HepG2 (cell line): ENCODE results near the gene LIMK2. TPM values are rescaled to one million over a fixed set of nuclear protein-coding genes. Genes with fewer than 3 reads are reported as not detected.

Source experiments
- ATAC-seq: fragments of 200-7000 bp; cut with Tn5 transposase; 3 replicates; pipeline ENCODE4 v1.9.1; 2020; ENCODE audit warnings: mild to moderate bottlenecking, moderate library complexity
- BruUV-seq: library from RNA; stranded (reverse); fragments of 400-500 nt; replicated peaks from 2 replicates; lab custom pipeline; 2021; lab: Mats Ljungman, UMichigan
- CTCF ChIA-PET: fragments of 300-600 bp; formaldehyde crosslinking; extraction: SDS; loops from one replicate; lab custom pipeline; 2021; ENCODE audit warnings: low total read pairs, inconsistent platforms, low intra/inter-chr PET ratio; lab: Yijun Ruan, JAX
- POLR2A ChIA-PET: fragments of 350-600 bp; sonication (Branson Sonifier 250); formaldehyde crosslinking; loops from one replicate; lab custom pipeline; 2020; ENCODE audit warnings: antibody characterized with exemption, inconsistent platforms; lab: Yijun Ruan, JAX
- DNase-seq: peaks from one replicate; pipeline ENCODE4 v3.0.0-alpha.2; 2015; ENCODE audit warnings: low spot score
- FAIRE-seq: peaks from 3 replicates; lab custom pipeline; 2011; peaks lifted over from hg19 to GRCh38; lab: Jason Lieb, UNC
- H2AFZ ChIP-seq: one replicate; pipeline ENCODE4 v1.6.1; 2011; ENCODE audit warnings: low read length, inconsistent platforms
- H3K27ac ChIP-seq: fragments of 300-600 bp; 3 replicates; pipeline ENCODE4 v1.8.0; 2011; ENCODE audit warnings: mixed run types, mild to moderate bottlenecking, mixed read lengths, low read length, inconsistent platforms; ENCODE audit not compliant: insufficient read depth; ENCODE audit errors: extremely low read length
- H3K27me3 ChIP-seq, 2 experiments: fragments of 200-600 bp in 1 of 2; 2 replicates in 1 of 2; 3 replicates in 1 of 2; pipeline versions ENCODE4 v1.6.0 to v1.8.0; 2011; ENCODE audit warnings: low read length in 2 of 2, mild to moderate bottlenecking in 2 of 2, moderate library complexity in 2 of 2, inconsistent platforms in 1 of 2; ENCODE audit not compliant: insufficient read depth in 2 of 2, control insufficient read depth in 1 of 2
- H3K36me3 ChIP-seq, 2 experiments: fragments of 200-600 bp in 1 of 2; replicated peaks in 1 of 2; 2 replicates in 1 of 2; 3 replicates in 1 of 2; pipeline versions ENCODE4 v1.5.1 to v1.8.0; 2011; ENCODE audit warnings: low read length in 2 of 2, inconsistent platforms in 1 of 2; ENCODE audit not compliant: insufficient read depth in 2 of 2, control insufficient read depth in 1 of 2
- H3K4me1 ChIP-seq: 2 replicates; pipeline ENCODE4 v1.5.1; 2012; ENCODE audit warnings: low read length, inconsistent platforms; ENCODE audit not compliant: insufficient read depth
- H3K4me2 ChIP-seq: 2 replicates; pipeline ENCODE4 v1.6.0; 2011; ENCODE audit warnings: low read depth, low read length, inconsistent platforms
- H3K4me3 ChIP-seq, 3 experiments: fragments of 200-600 bp in 1 of 3; sonication (generic), shearing (Covaris generic) in 1 of 3; replicated peaks in 1 of 3; 2 replicates each; pipeline ENCODE4 v1.5.1; 2011 to 2016; ENCODE audit warnings: low read length in 3 of 3, inconsistent platforms in 2 of 3, low read depth in 2 of 3, mild to moderate bottlenecking in 2 of 3, control low read depth in 1 of 3, mixed read lengths in 1 of 3; ENCODE audit not compliant: insufficient read depth in 1 of 3
- H3K79me2 ChIP-seq: one replicate; pipeline ENCODE4 v1.6.1; 2011; ENCODE audit warnings: low read length, inconsistent platforms; ENCODE audit not compliant: insufficient read depth
- H3K9ac ChIP-seq: 2 replicates; pipeline ENCODE4 v1.6.0; 2011; ENCODE audit warnings: mild to moderate bottlenecking, low read depth, low read length, inconsistent platforms; ENCODE audit not compliant: insufficient read depth
- H3K9me3 ChIP-seq: 2 replicates; pipeline ENCODE4 v1.5.1; 2012; ENCODE audit warnings: mild to moderate bottlenecking, low read length
- H4K20me1 ChIP-seq: 2 replicates; pipeline ENCODE4 v1.6.0; 2011; ENCODE audit warnings: inconsistent platforms, mild to moderate bottlenecking, low read length, moderate library complexity; ENCODE audit not compliant: insufficient read depth
- ATF7-NPFF ChIP-seq: sonication (generic); formaldehyde crosslinking; IDR thresholded peaks from 2 replicates; pipeline ENCODE4 v1.8.1; 2023; ENCODE audit warnings: mild to moderate bottlenecking, low read depth, missing genetic modification reagents, moderate library complexity
- RBM39 ChIP-seq: fragments of 200-400 bp; formaldehyde crosslinking; IDR thresholded peaks from one replicate; pipeline ENCODE4 v1.6.1; 2018; ENCODE audit warnings: antibody characterized with exemption, mild to moderate bottlenecking, low read depth, low read length; ENCODE audit not compliant: poor library complexity, severe bottlenecking
- RXRB ChIP-seq: IDR thresholded peaks from 2 replicates; pipeline ENCODE4 v1.6.1; 2016; ENCODE audit warnings: borderline replicate concordance, missing genetic modification reagents, missing compliant biosample characterization
- U2AF1 ChIP-seq: fragments of 200-400 bp; formaldehyde crosslinking; optimal IDR thresholded peaks from 2 replicates; pipeline ENCODE3; 2017; ENCODE audit warnings: mild to moderate bottlenecking, low read depth, low read length
- ZBTB38 ChIP-seq: sonication (generic); formaldehyde crosslinking; IDR thresholded peaks from 2 replicates; pipeline ENCODE4 v1.5.1; 2020; ENCODE audit warnings: mild to moderate bottlenecking, missing genetic modification reagents
- ZFYVE20 ChIP-seq: sonication (generic); formaldehyde crosslinking; IDR thresholded peaks from 2 replicates; pipeline ENCODE4 v1.8.0; 2023; ENCODE audit warnings: low read depth, mild to moderate bottlenecking, moderate library complexity, missing genetic modification reagents, borderline replicate concordance
- ZNF260 ChIP-seq: sonication (generic); formaldehyde crosslinking; IDR thresholded peaks from 2 replicates; pipeline ENCODE4 v1.4.0; 2020; ENCODE audit warnings: missing genetic modification reagents, low read depth, mild to moderate bottlenecking, borderline replicate concordance
- ZNF3 ChIP-seq: IDR thresholded peaks from 2 replicates; pipeline ENCODE4 v1.7.0; 2017; ENCODE audit warnings: inconsistent platforms
- ZNF724P ChIP-seq: sonication (generic); formaldehyde crosslinking; IDR thresholded peaks from 2 replicates; pipeline ENCODE4 v1.8.0; 2022; ENCODE audit warnings: missing genetic modification reagents, borderline replicate concordance
- ZNF790 ChIP-seq: sonication (generic); formaldehyde crosslinking; IDR thresholded peaks from 2 replicates; pipeline ENCODE4 v1.8.0; 2022; ENCODE audit warnings: missing genetic modification reagents, mild to moderate bottlenecking, borderline replicate concordance
- ZSCAN21 ChIP-seq: sonication (generic); formaldehyde crosslinking; IDR thresholded peaks from 2 replicates; pipeline ENCODE4 v1.8.0; 2022; ENCODE audit warnings: mild to moderate bottlenecking, missing genetic modification reagents, moderate library complexity, borderline replicate concordance
- WGBS: methylation state at CpG from one replicate; pipeline ENCODE4 v1.1.6; 2017; ENCODE audit warnings: low lambda C conversion rate; 5-methylcytosine and 5-hydroxymethylcytosine counted together
- in situ Hi-C: cut with HindIII; loops from 2 replicates; pipeline ENCODE4 v1.10.0; 2017; ENCODE audit warnings: low pct_unique_long_range_greater_than_20kb; ENCODE audit not compliant: extremely low pct_ligation_motif_present
- intact Hi-C: fragments of 100-400 bp; cut with micrococcal nuclease; formaldehyde crosslinking; loops from one replicate; pipeline ENCODE4 v1.10.0; 2022; ENCODE audit not compliant: unreplicated experiment
- polyA plus RNA-seq, 8 experiments: library from polyadenylated mRNA; depleted of rRNA in 3 of 8; stranded (reverse) in 7 of 8; unstranded in 1 of 8; fragments of >200 nt; fragmentation: Illumina TruSeq in 4 of 8; extraction: Trizol in 4 of 8; gene quantifications; 2 replicates each; pipeline versions ENCODE4 v1.2.1 to v1.2.3, GENCODE V29; 2011 to 2016; ENCODE audit warnings: low read depth in 4 of 8, missing spikeins in 1 of 8, mixed read lengths in 1 of 8; ENCODE audit not compliant: insufficient read depth in 1 of 8
- total RNA-seq, 5 experiments: library from RNA; depleted of rRNA; stranded (reverse); fragments of >200 nt; fragmentation: Illumina TruSeq; extraction: Trizol; gene quantifications; 2 replicates each; pipeline ENCODE4 v1.2.3, GENCODE V29; 2016; ENCODE audit warnings: low read depth in 1 of 5
- TF ChIP-seq, protein P1 (sequence below): sonication (generic); formaldehyde crosslinking; conservative IDR thresholded peaks from 2 replicates; pipeline ENCODE4 v1.4.0; 2020; ENCODE audit warnings: mild to moderate bottlenecking, missing genetic modification reagents, moderate library complexity
- TF ChIP-seq, protein P2 (sequence below): sonication (generic); formaldehyde crosslinking; IDR thresholded peaks from 2 replicates; pipeline ENCODE4 v1.4.0; 2020; ENCODE audit warnings: mild to moderate bottlenecking, missing genetic modification reagents
- TF ChIP-seq, protein P3 (sequence below): sonication (generic); formaldehyde crosslinking; IDR thresholded peaks from 2 replicates; pipeline ENCODE4 v1.8.0; 2022; ENCODE audit warnings: missing genetic modification reagents, mild to moderate bottlenecking, moderate library complexity, borderline replicate concordance

LIMK2 gene
- total and polyA plus RNA-seq, 2 of the 13 experiments (the other 11 are each of a cell fraction or from before 2014, with no cell fraction given), result 20.9 to 29.8 TPM

DNA sequence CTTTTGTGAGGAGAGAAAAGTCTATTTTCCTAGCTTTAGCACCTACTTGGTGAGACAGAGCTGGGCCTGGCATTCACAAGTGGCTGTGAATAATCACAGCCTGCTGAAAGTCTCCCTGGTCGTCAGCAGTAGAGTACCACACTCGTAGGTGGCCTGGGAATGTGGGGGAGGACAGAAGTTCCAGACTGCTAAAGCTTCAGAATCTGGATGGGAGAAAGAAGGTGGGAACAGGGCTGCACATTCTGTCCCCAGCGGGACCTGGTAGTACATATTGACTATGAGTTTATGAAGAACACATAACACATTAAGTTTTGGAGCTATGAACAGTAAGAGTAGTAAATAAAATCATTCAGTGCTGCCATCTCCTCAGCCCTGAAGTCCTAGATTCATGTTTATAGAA, 19.0 kb upstream of the LIMK2 start:
- no TSS peak for BruUV-seq
- no peak for TF ChIP-seq ZNF3 (CRISPR knock-in tag)
- TF ChIP-seq ZFYVE20 (CRISPR knock-in tag), result no peak
- TF ChIP-seq RXRB (CRISPR knock-in tag), result no peak
- TF ChIP-seq U2AF1, result no peak
- TF ChIP-seq ZBTB38 (CRISPR knock-in tag), result no peak
- TF ChIP-seq, protein P1, sequence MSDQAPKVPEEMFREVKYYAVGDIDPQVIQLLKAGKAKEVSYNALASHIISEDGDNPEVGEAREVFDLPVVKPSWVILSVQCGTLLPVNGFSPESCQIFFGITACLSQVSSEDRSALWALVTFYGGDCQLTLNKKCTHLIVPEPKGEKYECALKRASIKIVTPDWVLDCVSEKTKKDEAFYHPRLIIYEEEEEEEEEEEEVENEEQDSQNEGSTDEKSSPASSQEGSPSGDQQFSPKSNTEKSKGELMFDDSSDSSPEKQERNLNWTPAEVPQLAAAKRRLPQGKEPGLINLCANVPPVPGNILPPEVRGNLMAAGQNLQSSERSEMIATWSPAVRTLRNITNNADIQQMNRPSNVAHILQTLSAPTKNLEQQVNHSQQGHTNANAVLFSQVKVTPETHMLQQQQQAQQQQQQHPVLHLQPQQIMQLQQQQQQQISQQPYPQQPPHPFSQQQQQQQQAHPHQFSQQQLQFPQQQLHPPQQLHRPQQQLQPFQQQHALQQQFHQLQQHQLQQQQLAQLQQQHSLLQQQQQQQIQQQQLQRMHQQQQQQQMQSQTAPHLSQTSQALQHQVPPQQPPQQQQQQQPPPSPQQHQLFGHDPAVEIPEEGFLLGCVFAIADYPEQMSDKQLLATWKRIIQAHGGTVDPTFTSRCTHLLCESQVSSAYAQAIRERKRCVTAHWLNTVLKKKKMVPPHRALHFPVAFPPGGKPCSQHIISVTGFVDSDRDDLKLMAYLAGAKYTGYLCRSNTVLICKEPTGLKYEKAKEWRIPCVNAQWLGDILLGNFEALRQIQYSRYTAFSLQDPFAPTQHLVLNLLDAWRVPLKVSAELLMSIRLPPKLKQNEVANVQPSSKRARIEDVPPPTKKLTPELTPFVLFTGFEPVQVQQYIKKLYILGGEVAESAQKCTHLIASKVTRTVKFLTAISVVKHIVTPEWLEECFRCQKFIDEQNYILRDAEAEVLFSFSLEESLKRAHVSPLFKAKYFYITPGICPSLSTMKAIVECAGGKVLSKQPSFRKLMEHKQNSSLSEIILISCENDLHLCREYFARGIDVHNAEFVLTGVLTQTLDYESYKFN (CRISPR knock-in tag), result no peak
- no peak for TF ChIP-seq ZNF260
- no peak for TF ChIP-seq RBM39
- TF ChIP-seq, protein P2, sequence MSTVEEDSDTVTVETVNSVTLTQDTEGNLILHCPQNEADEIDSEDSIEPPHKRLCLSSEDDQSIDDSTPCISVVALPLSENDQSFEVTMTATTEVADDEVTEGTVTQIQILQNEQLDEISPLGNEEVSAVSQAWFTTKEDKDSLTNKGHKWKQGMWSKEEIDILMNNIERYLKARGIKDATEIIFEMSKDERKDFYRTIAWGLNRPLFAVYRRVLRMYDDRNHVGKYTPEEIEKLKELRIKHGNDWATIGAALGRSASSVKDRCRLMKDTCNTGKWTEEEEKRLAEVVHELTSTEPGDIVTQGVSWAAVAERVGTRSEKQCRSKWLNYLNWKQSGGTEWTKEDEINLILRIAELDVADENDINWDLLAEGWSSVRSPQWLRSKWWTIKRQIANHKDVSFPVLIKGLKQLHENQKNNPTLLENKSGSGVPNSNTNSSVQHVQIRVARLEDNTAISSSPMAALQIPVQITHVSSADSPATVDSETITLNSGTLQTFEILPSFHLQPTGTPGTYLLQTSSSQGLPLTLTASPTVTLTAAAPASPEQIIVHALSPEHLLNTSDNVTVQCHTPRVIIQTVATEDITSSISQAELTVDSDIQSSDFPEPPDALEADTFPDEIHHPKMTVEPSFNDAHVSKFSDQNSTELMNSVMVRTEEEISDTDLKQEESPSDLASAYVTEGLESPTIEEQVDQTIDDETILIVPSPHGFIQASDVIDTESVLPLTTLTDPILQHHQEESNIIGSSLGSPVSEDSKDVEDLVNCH (CRISPR knock-in tag), result no peak
- TF ChIP-seq, protein P3, sequence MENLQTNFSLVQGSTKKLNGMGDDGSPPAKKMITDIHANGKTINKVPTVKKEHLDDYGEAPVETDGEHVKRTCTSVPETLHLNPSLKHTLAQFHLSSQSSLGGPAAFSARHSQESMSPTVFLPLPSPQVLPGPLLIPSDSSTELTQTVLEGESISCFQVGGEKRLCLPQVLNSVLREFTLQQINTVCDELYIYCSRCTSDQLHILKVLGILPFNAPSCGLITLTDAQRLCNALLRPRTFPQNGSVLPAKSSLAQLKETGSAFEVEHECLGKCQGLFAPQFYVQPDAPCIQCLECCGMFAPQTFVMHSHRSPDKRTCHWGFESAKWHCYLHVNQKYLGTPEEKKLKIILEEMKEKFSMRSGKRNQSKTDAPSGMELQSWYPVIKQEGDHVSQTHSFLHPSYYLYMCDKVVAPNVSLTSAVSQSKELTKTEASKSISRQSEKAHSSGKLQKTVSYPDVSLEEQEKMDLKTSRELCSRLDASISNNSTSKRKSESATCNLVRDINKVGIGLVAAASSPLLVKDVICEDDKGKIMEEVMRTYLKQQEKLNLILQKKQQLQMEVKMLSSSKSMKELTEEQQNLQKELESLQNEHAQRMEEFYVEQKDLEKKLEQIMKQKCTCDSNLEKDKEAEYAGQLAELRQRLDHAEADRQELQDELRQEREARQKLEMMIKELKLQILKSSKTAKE, result no peak
- TF ChIP-seq ZNF790 (CRISPR knock-in tag), result no peak
- TF ChIP-seq ZSCAN21 (CRISPR knock-in tag), result no peak
- no peak for TF ChIP-seq ZNF724P (CRISPR knock-in tag)
- TF ChIP-seq ATF7-NPFF, result no peak

More for the DNA sequence above, 19.0 kb upstream of the LIMK2 start:
- no peak for ATAC-seq
- no peak overlapping the region for H2AFZ ChIP-seq
- in situ Hi-C loops, result no loop called here
- POLR2A ChIA-PET, result interaction anchor here (1.2 to 1.4 kb wide), 2 partner anchors 19 to 33 kb away, joined by 3 to 4 read pairs; partner anchors contain the start of genes LIMK2 and RNF185
- WGBS, result 100% methylated on average over 3 of the region's 3 CpGs
- H3K4me1 ChIP-seq, result no peaks in the 10 kb centered on the region
- H3K79me2 ChIP-seq, result no peaks in the 10 kb centered on the region
- peaks cover 8 to 52% of the 10 kb centered on the region in 2 experiments for H3K36me3 ChIP-seq
- intact Hi-C loops, result loop anchor here (10.0 kb wide), 1 partner anchor 1962 kb away; no protein-coding TSS in a partner anchor
- H3K9ac ChIP-seq, result no peak overlapping the region
- CTCF ChIA-PET, result no interaction called here
- no peak overlapping the region for H3K4me3 ChIP-seq
- DNase-seq, result no peak
- H3K27ac ChIP-seq, result no peak overlapping the region
- no peak for FAIRE-seq
- no peaks in the 10 kb centered on the region for H3K9me3 ChIP-seq
- H3K4me2 ChIP-seq, result no peak overlapping the region
- H4K20me1 ChIP-seq, result no peaks in the 10 kb centered on the region
- H3K27me3 ChIP-seq, result no peaks in the 10 kb centered on the region
